A673 (cell line): Measurements from ENCODE around the gene DCTN5. TPM values are rescaled to one million over a fixed set of nuclear protein-coding genes. Genes with fewer than 3 reads are reported as not detected.

Experiments used
- BruUV-seq: library from RNA; stranded (reverse); fragments of 400-500 nt; replicated peaks from 2 replicates; lab custom pipeline; 2021; lab: Mats Ljungman, UMichigan
- CTCF ChIA-PET: fragments of 300-600 bp; sonication (Branson Sonifier 250); formaldehyde crosslinking; loops from one replicate; lab custom pipeline; 2022; ENCODE audit warnings: antibody characterized with exemption; lab: Charles Lee
- POLR2A ChIA-PET: fragments of 300-600 bp; sonication (Branson Sonifier 250); formaldehyde crosslinking; loops from one replicate; lab custom pipeline; 2022; ENCODE audit warnings: antibody characterized with exemption; ENCODE audit not compliant: low non-redundant PET; lab: Charles Lee
- DNase-seq: peaks from one replicate; pipeline ENCODE4 v3.0.0-alpha.2; 2015; ENCODE audit warnings: low spot score
- H3K27ac ChIP-seq: fragments of 200-600 bp; sonication (generic); 2 replicates; pipeline ENCODE4 v1.5.1; 2016; ENCODE audit warnings: mixed run types, low read depth, mild to moderate bottlenecking, mixed read lengths, antibody characterized with exemption, low read length; ENCODE audit not compliant: poor library complexity, severe bottlenecking
- H3K27me3 ChIP-seq: fragments of 200-600 bp; sonication (generic); replicated peaks from 2 replicates; pipeline ENCODE4 v1.6.1; 2017; ENCODE audit warnings: mixed run types, low read depth, mild to moderate bottlenecking, mixed read lengths, antibody characterized with exemption, low read length; ENCODE audit not compliant: insufficient read depth, poor library complexity
- H3K36me3 ChIP-seq: fragments of 200-600 bp; sonication (generic); 2 replicates; pipeline ENCODE4 v1.6.1; 2016; ENCODE audit warnings: mixed run types, mild to moderate bottlenecking, mixed read lengths, antibody characterized with exemption, low read length; ENCODE audit not compliant: insufficient read depth, poor library complexity, severe bottlenecking
- H3K4me1 ChIP-seq: fragments of 200-600 bp; sonication (generic); 2 replicates; pipeline ENCODE4 v1.6.1; 2017; ENCODE audit warnings: mixed run types, mild to moderate bottlenecking, mixed read lengths, antibody characterized with exemption, low read length; ENCODE audit not compliant: insufficient read depth, poor library complexity, severe bottlenecking
- H3K4me3 ChIP-seq: fragments of 200-600 bp; sonication (generic); 2 replicates; pipeline ENCODE4 v1.5.1; 2016; ENCODE audit warnings: low read depth, mixed run types, mild to moderate bottlenecking, mixed read lengths, low read length; ENCODE audit not compliant: poor library complexity, severe bottlenecking
- H3K9me3 ChIP-seq: fragments of 200-600 bp; sonication (generic); 2 replicates; pipeline ENCODE4 v1.6.1; 2016; ENCODE audit warnings: mixed run types, low read depth, mild to moderate bottlenecking, mixed read lengths, antibody characterized with exemption, low read length; ENCODE audit not compliant: poor library complexity, severe bottlenecking
- CTCF ChIP-seq: fragments of 300-800, 200-600 bp; sonication (generic); conservative IDR thresholded peaks from 2 replicates; pipeline ENCODE4 v1.5.1; 2017; ENCODE audit warnings: low read depth, mild to moderate bottlenecking, antibody characterized with exemption, low read length, moderate library complexity, mixed read lengths
- EZH2 ChIP-seq: fragments of 200-600 bp; sonication (generic); IDR thresholded peaks from 2 replicates; pipeline ENCODE4 v1.6.1; 2017; ENCODE audit warnings: borderline replicate concordance, low read depth, mild to moderate bottlenecking, mixed read lengths, antibody characterized with exemption, low read length; ENCODE audit not compliant: poor library complexity, severe bottlenecking
- intact Hi-C: fragments of 100-400 bp; cut with micrococcal nuclease; formaldehyde crosslinking; loops from one replicate; pipeline ENCODE4 v1.10.0; 2022; ENCODE audit not compliant: unreplicated experiment
- total RNA-seq: library from RNA; stranded (reverse); gene quantifications from 2 replicates; pipeline ENCODE4 v1.2.3, GENCODE V29; 2021

DCTN5 gene
- total RNA-seq, 1 experiment from 2014 or later, result 95.1 TPM

- CTCF ChIA-PET, result interaction anchor here (0.6 to 0.9 kb wide), 2 partner anchors 21 to 48 kb away, joined by 4 to 12 read pairs; no protein-coding TSS in a partner anchor
- TF ChIP-seq CTCF, result no peak
- no peak for TF ChIP-seq EZH2
- H3K27ac ChIP-seq, result peak overlapping the region; percentile 89
- intact Hi-C loops, result loop anchor here (2.0 kb wide), 1 partner anchor 39 kb away; the partner anchor contains the start of genes DCTN5 and PALB2
- no peaks in the 10 kb centered on the region for H3K9me3 ChIP-seq
- peak; percentile 46 for DNase-seq
- peak overlapping the region; percentile 88 for H3K4me3 ChIP-seq
- H3K27me3 ChIP-seq, result no peaks in the 10 kb centered on the region
- POLR2A ChIA-PET, result interaction anchor here (0.6 to 1.4 kb wide), 2 partner anchors 11 to 108 kb away, joined by 4 to 6 read pairs; no protein-coding TSS in a partner anchor
- peaks cover 46% of the 10 kb centered on the region for H3K36me3 ChIP-seq
- H3K4me1 ChIP-seq, result peaks cover 27% of the 10 kb centered on the region
- no TSS peak for BruUV-seq
These were observed 38.2 kb downstream of the DCTN5 start for GRCh38 chr16:23679274-23679985.

GRCh38 chr16:23679986-23680336, 38.7 kb downstream of the DCTN5 start:
- Histone ChIP-seq H3K36me3 (peaks cover 51% of the 10 kb centered on the region), H3K27ac (peak overlapping the region; percentile 89), H3K27me3 (no peaks in the 10 kb centered on the region), H3K4me3 (peak overlapping the region; percentile 88), H3K9me3 (no peaks in the 10 kb centered on the region), H3K4me1 (peaks cover 27% of the 10 kb centered on the region)
- no TSS peak for BruUV-seq
- CTCF ChIA-PET, result interaction anchor here (0.9 kb wide), 1 partner anchor 48 kb away, joined by 4 read pairs; no protein-coding TSS in a partner anchor
- POLR2A ChIA-PET, result no interaction called here
- intact Hi-C loops, result loop anchor here (2.0 kb wide), 1 partner anchor 39 kb away; the partner anchor contains the start of genes DCTN5 and PALB2
- TF ChIP-seq CTCF, result no peak
- TF ChIP-seq EZH2, result no peak
- no peak for DNase-seq

- Histone ChIP-seq H3K4me1 (peaks cover 27% of the 10 kb centered on the region), H3K27me3 (no peaks in the 10 kb centered on the region), H3K4me3 (peak overlapping the region; percentile 88), H3K27ac (no peak overlapping the region), H3K9me3 (no peaks in the 10 kb centered on the region), H3K36me3 (peaks cover 73% of the 10 kb centered on the region)
- no TSS peak for BruUV-seq
- peak; percentile 83 for DNase-seq
- intact Hi-C loops, result no loop called here
- POLR2A ChIA-PET, result no interaction called here
- CTCF ChIA-PET, result no interaction called here
- TF ChIP-seq EZH2, result no peak
- no peak for TF ChIP-seq CTCF
These were observed 40.9 kb downstream of the DCTN5 start for GRCh38 chr16:23682181-23682580.
